Spinal cord (tissue), 10 donors: ENCODE data around the gene NFATC4. TPM values are rescaled to one million over a fixed set of nuclear protein-coding genes. Genes with fewer than 3 reads are reported as not detected.
A peak's percentile ranks its signal among the peaks of the same experiment; 100 is the strongest.

ENCODE experiments used
- DNase-seq, 6 donors: peaks; one replicate each; pipeline versions ENCODE4 v3.0.0 to v3.0.0-alpha.2; 2013 to 2015; ENCODE audit warnings: low spot score in 6 of 6, low read depth in 4 of 6
- H3K27ac ChIP-seq: one replicate; pipeline ENCODE4 v1.5.1; 2013; ENCODE audit warnings: low read depth, low read length, control low read depth
- H3K27me3 ChIP-seq: one replicate; pipeline ENCODE4 v1.6.1; 2013; ENCODE audit warnings: low read length; ENCODE audit not compliant: control insufficient read depth, insufficient read depth
- H3K36me3 ChIP-seq: one replicate; pipeline ENCODE4 v1.6.1; 2013; ENCODE audit warnings: low read length; ENCODE audit not compliant: control insufficient read depth, insufficient read depth
- H3K4me1 ChIP-seq: one replicate; pipeline ENCODE4 v1.6.1; 2013; ENCODE audit warnings: low read length; ENCODE audit not compliant: control insufficient read depth, insufficient read depth
- H3K4me3 ChIP-seq: one replicate; pipeline ENCODE4 v1.5.1; 2013; ENCODE audit warnings: low read depth, low read length, control low read depth
- H3K9me3 ChIP-seq: one replicate; pipeline ENCODE4 v1.6.1; 2013; ENCODE audit warnings: low read length; ENCODE audit not compliant: control insufficient read depth, insufficient read depth
- WGBS: methylation state at CpG from one replicate; pipeline ENCODE4 v1.1.5; 2013; ENCODE audit warnings: missing lambda C conversion rate; ENCODE audit not compliant: insufficient coverage; 5-methylcytosine and 5-hydroxymethylcytosine counted together
- polyA plus RNA-seq, 2 donors: library from polyadenylated mRNA; unstranded; fragments of 120-200 nt; gene quantifications; one replicate each; pipeline ENCODE4 v1.2.1, GENCODE V29; 2013; ENCODE audit not compliant: insufficient read length in 2 of 2
- total RNA-seq, 2 donors: library from RNA; depleted of rRNA in 1 of 2; stranded (reverse); fragments of 120-200 nt in 1 of 2; fragments of >200 nt in 1 of 2; gene quantifications; one replicate each; pipeline versions ENCODE4 v1.2.3 to v1.2.4, GENCODE V29; 2013 to 2014
- donor health status: healthy.

NFATC4 gene
- total and polyA plus RNA-seq, 4 donors: 10.8 to 63.3 (median 32.8) TPM

DNA sequence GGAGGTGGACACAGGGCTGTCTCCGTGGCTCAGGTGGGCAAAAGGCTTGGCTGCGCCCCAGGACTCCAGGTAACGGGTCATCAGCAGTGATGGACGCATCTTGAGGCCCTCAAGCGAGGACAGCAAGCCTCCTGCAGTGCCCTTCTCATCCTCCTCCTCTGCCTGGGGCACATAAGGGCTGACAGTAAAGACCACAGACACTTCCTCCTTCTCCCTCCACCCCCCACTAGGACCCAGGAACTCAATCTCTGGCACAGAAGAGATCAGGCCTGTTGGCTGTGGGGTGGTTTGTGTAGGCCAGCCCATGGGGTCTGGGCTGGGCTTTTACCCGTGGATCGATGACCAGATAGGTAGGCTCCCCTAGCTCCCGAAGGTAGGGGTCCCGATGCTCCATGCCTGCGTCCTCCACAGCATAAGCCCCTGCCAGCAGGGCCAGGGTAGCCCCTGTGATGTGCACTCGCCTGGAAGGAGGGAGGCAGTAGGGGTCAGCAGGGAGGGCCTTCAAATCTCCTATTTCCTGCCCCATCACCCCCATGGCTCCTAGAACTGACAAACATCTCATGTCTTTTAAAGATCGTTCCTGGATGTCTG lies 38.8 kb upstream of the NFATC4 start:
- WGBS: 89% methylated on average over 9 of the region's 12 CpGs
- Histone ChIP-seq H3K36me3 (no peaks in the 10 kb centered on the region), H3K9me3 (no peaks in the 10 kb centered on the region), H3K27me3 (peaks cover 32% of the 10 kb centered on the region), H3K4me3 (no peak overlapping the region), H3K27ac (no peak overlapping the region), H3K4me1 (peaks cover 26% of the 10 kb centered on the region)
- no peak for DNase-seq

DNA sequence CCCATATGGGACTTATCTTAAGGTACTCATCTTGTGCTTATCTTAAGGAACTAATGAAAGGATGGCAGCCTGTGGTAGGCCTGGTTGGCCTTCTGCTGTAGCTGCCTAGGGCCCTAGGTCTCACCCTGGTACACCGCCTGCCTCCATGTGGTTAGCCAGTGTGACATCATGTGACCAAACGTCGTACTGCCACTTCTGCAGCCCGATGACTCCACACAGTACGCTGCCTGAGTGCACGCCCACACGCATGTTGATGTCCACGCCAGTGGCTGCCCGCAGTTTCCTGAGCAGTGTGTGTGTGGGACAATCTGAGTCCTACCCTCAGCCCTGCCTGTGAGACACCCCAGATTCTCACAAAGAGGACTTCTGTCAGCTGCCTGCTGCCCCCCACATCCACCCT lies 38.2 kb upstream of the NFATC4 start:
- Histone ChIP-seq H3K4me1 (peaks cover 32% of the 10 kb centered on the region), H3K4me3 (no peak overlapping the region), H3K27ac (no peak overlapping the region), H3K9me3 (no peaks in the 10 kb centered on the region), H3K36me3 (no peaks in the 10 kb centered on the region), H3K27me3 (peaks cover 37% of the 10 kb centered on the region)
- WGBS: 76% methylated on average over 8 of the region's 9 CpGs
- no peak for DNase-seq

DNA sequence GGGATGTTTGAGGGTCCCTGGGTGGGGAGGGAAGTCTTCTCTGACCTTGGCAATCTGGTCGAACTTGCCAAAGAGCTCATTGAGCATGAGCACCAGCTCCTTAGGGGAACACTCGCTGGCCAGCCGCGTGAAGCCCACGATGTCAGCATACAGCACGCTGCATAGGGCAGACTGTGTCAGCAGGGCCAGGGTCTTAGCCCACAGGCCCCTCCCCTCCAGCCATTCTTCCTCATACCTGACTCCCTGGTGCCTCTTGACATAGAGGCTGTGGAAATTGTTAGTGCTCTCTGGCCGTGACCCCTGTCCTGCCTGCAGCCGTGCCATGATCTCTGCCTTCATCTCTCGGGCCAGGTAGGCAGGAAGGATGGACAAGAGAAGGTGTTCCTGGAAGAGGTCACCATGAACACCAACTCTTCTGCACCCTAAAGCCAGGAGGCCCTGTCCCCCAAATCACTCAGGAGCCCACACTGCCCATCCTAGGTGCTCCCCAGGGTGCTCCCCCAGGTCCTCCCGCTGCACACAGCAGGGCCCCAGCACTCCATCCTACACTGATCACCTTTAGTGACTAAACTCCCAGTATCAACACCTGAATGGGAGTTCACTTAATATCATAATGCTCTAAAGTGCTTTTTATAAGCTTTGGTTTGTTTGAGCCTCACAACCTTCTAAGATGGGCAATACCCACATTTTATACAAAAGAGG lies 36.9 kb upstream of the NFATC4 start:
- peaks cover 51% of the 10 kb centered on the region for H3K27me3 ChIP-seq
- no peak for DNase-seq
- H3K27ac ChIP-seq: no peak overlapping the region
- 94% methylated on average over 10 of the region's 10 CpGs for WGBS
- no peak overlapping the region for H3K4me3 ChIP-seq
- H3K9me3 ChIP-seq: no peaks in the 10 kb centered on the region
- peaks cover 42% of the 10 kb centered on the region for H3K4me1 ChIP-seq
- no peaks in the 10 kb centered on the region for H3K36me3 ChIP-seq

DNA sequence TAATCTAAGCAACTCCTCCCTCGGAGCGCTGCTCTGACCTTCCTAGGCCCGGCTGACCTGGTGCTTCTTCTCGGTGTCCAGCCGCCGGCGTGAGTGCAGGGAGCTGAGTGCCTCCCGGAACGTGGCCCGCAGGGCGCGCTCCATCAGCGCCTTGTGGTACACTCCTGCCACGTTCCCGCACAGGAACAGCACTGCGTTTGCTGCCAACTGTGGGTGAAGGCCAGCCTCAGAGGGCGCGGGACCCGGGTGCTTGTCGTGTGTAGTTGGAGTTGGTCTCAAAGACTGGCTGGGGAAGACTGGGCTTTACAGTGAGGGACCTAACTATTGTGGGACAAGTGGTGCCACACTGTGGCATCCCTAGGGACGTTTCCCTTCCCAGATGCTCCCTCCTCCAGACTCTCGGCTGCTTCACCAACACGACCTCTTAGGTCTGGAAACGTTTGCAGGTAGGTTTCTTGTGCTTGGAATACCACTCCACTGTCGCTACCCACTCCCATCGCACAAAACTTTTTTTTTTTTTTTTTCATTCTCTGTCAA lies 36.2 kb upstream of the NFATC4 start:
- Histone ChIP-seq H3K27ac (no peak overlapping the region), H3K9me3 (no peaks in the 10 kb centered on the region), H3K4me3 (no peak overlapping the region), H3K27me3 (peaks cover 58% of the 10 kb centered on the region), H3K36me3 (no peaks in the 10 kb centered on the region), H3K4me1 (peaks cover 42% of the 10 kb centered on the region)
- no peak for DNase-seq
- WGBS: 54% methylated on average over 22 of the region's 26 CpGs

DNA sequence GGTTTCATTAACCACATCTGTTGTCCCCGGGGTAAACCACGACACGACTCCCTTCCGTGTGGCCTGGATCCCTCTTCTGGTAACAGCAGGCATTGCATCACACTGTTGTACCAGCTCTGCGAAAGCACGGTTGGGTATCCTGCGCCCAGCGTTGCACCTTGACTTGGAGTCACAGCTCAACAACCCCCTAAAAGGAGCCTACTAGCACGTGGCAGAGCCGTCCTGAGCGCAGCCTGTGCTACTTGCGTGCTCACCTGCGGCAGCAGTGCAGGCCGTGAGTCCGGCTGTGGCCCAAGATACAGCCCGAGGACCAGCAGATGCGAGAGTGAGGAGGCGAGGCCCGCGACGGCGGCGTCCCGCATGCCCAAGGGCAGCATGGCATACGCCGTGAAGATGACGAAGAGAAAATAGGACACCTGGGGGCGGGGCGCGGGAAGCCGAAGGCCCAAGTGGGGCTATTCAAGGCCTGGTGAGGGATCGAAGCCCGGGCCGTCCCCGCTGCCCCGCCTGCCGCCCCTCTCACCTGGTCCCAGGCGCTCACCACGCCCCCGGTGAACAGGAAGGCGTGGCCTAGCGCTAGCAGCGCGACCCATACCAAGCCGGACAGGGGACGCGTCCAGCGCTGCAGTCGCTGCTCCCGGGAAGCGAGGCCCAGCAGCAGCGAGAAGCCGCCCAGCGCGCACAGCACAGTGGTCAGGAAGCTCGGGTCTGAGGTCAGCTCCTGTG lies 35.6 kb upstream of the NFATC4 start:
- WGBS: 3% methylated on average over 56 of the region's 56 CpGs
- Histone ChIP-seq H3K9me3 (no peaks in the 10 kb centered on the region), H3K36me3 (no peaks in the 10 kb centered on the region), H3K27me3 (peaks cover 64% of the 10 kb centered on the region), H3K27ac (no peak overlapping the region), H3K4me3 (peak overlapping the region; percentile 33), H3K4me1 (peaks cover 42% of the 10 kb centered on the region)
- DNase-seq: peak in 3 of 6 donors; percentile 39 to 93 (median 82)

DNA sequence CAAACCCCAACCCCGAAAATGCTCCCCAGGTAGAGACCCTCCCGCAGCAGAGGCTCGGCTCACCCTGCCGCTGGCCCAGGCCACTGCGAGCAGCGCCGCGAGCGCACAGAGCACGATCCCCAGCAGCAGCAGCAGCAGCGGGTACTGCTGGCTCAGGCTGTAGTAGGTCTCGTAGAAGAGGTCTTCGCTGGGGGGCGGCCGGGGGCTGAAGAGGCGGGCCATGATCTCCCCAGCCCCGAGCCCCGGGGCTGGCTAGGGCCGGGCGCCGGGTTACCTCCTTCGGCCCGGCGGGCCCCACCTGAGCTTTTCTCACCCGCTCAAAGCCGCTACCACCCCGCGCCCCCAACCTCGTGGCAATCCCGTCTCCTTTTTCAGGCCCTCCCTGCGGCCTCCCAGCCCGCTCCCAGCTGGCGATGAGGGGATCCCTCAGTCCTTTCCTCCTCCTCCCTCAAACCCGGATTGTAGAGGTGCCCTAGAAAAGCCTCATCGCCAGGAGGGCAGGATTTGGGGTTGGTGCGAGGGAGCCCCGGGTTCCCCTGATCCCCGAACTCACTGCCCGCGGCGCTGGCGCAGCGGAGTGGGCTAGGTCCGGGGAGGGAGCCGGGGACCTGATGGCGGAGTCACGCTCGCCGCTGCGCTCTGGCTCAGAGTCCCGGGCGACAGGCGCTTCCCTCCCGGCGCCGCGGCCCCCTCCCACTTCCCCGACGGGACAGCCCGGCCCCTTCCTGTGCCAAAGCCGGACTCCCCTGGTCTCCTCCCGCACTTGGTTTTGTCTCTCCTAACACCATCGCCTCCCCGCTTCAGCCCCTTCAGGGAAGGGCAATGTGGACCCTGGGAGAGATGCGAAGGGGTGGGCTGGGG lies 33.3 kb upstream of the NFATC4 start, which contains the start of gene ADCY4:
ADCY4 (minus strand) TSS at position 641 of the 861 bp plus-strand sequence; CDS start at position 222, 419 bp downstream.
- Histone ChIP-seq H3K27ac (peak within 1 kb of the TSS; percentile 11), H3K36me3 (no peaks in the 10 kb centered on the region), H3K4me3 (peak within 1 kb of the TSS; percentile 22), H3K27me3 (peaks cover 86% of the 10 kb centered on the region), H3K9me3 (no peaks in the 10 kb centered on the region), H3K4me1 (peaks cover 52% of the 10 kb centered on the region)
- DNase-seq: no peak
- 1% methylated on average over 57 of the region's 65 CpGs for WGBS

DNA sequence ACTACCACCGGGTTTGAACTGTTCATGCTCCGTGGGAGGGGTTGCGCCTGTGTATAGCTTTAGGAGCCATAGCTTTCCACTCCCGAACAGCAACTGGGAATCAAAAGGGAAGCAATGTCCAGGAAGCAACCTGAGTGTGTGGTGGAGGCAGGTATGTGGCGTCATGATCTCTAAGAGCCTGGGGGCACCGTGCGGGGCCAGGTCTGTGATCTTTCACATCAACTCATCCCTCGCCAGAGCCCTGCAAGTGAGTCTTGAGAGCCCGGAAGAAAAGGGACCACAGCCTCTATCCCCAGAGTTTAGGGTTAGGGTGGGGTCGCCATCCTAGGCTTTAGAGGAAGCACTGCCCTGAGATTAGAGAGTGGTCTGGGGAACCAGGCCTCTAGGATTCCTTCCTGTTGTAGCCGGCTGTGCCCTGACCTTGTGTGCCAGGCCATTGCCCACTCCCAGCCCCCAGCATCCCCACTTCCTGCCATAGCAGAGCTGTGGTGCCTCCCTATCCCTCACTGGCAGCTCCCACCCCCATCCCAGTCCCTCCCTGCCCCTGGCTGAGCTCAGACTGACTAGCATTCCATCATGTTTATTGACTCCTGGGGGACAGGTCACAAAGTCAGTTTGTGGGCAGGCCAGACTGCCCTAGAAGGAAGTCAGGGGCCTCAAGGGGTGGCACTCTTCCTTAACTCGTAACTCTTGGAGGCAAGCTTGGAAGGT lies 32.4 kb upstream of the NFATC4 start:
- Histone ChIP-seq H3K4me3 (no peak overlapping the region), H3K4me1 (peaks cover 56% of the 10 kb centered on the region), H3K27ac (no peak overlapping the region)

DNA sequence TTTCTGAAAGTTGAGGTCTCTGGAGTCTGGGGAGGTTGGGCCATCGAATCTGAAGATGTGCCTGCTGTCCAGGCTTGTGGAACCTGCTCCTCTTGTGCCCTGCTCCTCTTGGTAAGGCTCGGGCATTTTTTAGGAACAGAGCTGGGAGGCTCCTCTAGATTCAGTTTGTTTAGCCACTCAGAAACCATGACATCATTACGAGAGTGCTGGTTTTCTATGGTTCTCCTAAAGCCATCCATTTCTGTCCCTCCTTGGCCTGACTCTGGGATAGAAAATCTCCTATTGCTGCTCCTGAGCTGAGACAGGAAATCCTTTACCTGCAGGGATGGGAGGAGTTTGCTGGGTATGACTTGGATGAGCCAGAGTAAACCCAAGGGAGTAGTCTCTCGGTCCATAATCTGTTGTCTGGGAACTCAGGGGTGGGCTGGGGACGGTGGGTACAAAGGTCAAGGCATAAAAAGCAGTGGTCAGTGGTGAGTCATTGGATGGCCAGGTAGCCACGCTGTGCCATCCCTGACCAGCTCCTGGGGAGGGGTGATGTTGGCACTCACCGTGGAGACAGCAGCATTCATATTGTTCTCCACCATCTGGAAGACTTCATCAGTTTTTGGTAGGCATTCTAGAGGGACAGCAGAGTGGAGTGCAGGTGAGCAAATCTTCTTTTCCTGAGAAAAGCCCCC lies 30.7 kb upstream of the NFATC4 start:
- H3K27me3 ChIP-seq: peaks cover 90% of the 10 kb centered on the region
- no peak for DNase-seq
- H3K4me3 ChIP-seq: no peak overlapping the region
- no peak overlapping the region for H3K27ac ChIP-seq
- H3K4me1 ChIP-seq: peaks cover 49% of the 10 kb centered on the region
- 79% methylated on average over 5 of the region's 7 CpGs for WGBS
- no peaks in the 10 kb centered on the region for H3K9me3 ChIP-seq
- H3K36me3 ChIP-seq: no peaks in the 10 kb centered on the region

More for the DNA sequence above, 32.4 kb upstream of the NFATC4 start:
- no peak for DNase-seq
- peaks cover 96% of the 10 kb centered on the region for H3K27me3 ChIP-seq
- H3K9me3 ChIP-seq: no peaks in the 10 kb centered on the region
- 53% methylated on average over 10 of the region's 12 CpGs for WGBS
- no peaks in the 10 kb centered on the region for H3K36me3 ChIP-seq
